ENCODE measurements around the gene GDPD4. TPM values are rescaled to one million over a fixed set of nuclear protein-coding genes. Genes with fewer than 3 reads are reported as not detected.

Gene GDPD4
- polyA plus RNA-seq, 5 donors: 0.14 to 0.72 (median 0.59) TPM; not detected in 1

- DNase-seq: peak; percentile 57 to 61
Measured at GRCh38 chr11:77191823-77192495, 109.5 kb downstream of the GDPD4 start.

GRCh38 chr11:77191429-77191822 is 110.1 kb downstream of the GDPD4 start:
- no peak for DNase-seq

GRCh38 chr11:77190331-77191075 is 111.0 kb downstream of the GDPD4 start:
- no peak for DNase-seq

- no peak for DNase-seq
Measured at GRCh38 chr11:77189588-77190210, 111.8 kb downstream of the GDPD4 start.

- DNase-seq: no peak
Measured at GRCh38 chr11:77188633-77189491, 112.6 kb downstream of the GDPD4 start.

GRCh38 chr11:77187776-77188632 is 113.5 kb downstream of the GDPD4 start:
- peak; percentile 62 to 77 for DNase-seq

GRCh38 chr11:77187111-77187750 is 114.3 kb downstream of the GDPD4 start:
- DNase-seq: no peak

GRCh38 chr11:77186302-77186701 is 115.2 kb downstream of the GDPD4 start:
- no peak for DNase-seq

GRCh38 chr11:77184136-77184860 is 117.2 kb downstream of the GDPD4 start:
- DNase-seq: no peak

GRCh38 chr11:77183431-77183984 is 118.0 kb downstream of the GDPD4 start:
- no peak for DNase-seq

- DNase-seq: no peak
Measured at GRCh38 chr11:77182542-77183430, 118.7 kb downstream of the GDPD4 start.

GRCh38 chr11:77181799-77182541 is 119.5 kb downstream of the GDPD4 start:
- DNase-seq: no peak

- DNase-seq: no peak
Measured at GRCh38 chr11:77181226-77181625, 120.3 kb downstream of the GDPD4 start.

- no peak for DNase-seq
Measured at GRCh38 chr11:77180346-77180745, 121.1 kb downstream of the GDPD4 start.

GRCh38 chr11:77179681-77180080 is 121.8 kb downstream of the GDPD4 start:
- no peak for DNase-seq

- no peak for DNase-seq
Measured at GRCh38 chr11:77179048-77179447, 122.4 kb downstream of the GDPD4 start.

- no peak for DNase-seq
Measured at GRCh38 chr11:77178150-77178549, 123.3 kb downstream of the GDPD4 start.

GRCh38 chr11:77176996-77177395 is 124.5 kb downstream of the GDPD4 start:
- no peak for DNase-seq

Data from right lung (tissue), 5 donors.